Endodermal cell (in vitro differentiated cells): ENCODE results near the gene ASTN1. TPM values are rescaled to one million over a fixed set of nuclear protein-coding genes. Genes with fewer than 3 reads are reported as not detected.
A peak's percentile ranks its signal among the peaks of the same experiment; 100 is the strongest.

Experiments
- DNase-seq: peaks from one replicate; pipeline ENCODE4 v3.0.0-alpha.2; 2017
- H3K27ac ChIP-seq: 2 replicates; pipeline ENCODE4 v1.5.1; 2013; ENCODE audit warnings: mild to moderate bottlenecking, low read depth, low read length, moderate library complexity
- H3K27me3 ChIP-seq: 2 replicates; pipeline ENCODE4 v1.6.1; 2013; ENCODE audit warnings: mild to moderate bottlenecking, low read length, moderate library complexity; ENCODE audit not compliant: insufficient read depth, control insufficient read depth, poor library complexity, severe bottlenecking
- H3K36me3 ChIP-seq: 2 replicates; pipeline ENCODE4 v1.7.0; 2013; ENCODE audit warnings: mild to moderate bottlenecking, low read length, moderate library complexity; ENCODE audit not compliant: control insufficient read depth, insufficient read depth
- H3K4me1 ChIP-seq: one replicate; pipeline ENCODE4 v1.7.0; 2013; ENCODE audit warnings: low read length; ENCODE audit not compliant: control insufficient read depth, insufficient read depth
- H3K4me3 ChIP-seq: 2 replicates; pipeline ENCODE4 v1.5.1; 2013; ENCODE audit warnings: mild to moderate bottlenecking, low read length, moderate library complexity
- H3K9ac ChIP-seq: 2 replicates; pipeline ENCODE4 v1.6.1; 2013; ENCODE audit warnings: mild to moderate bottlenecking, low read length, moderate library complexity; ENCODE audit not compliant: poor library complexity, severe bottlenecking; ENCODE audit errors: extremely low read depth
- H3K9me3 ChIP-seq: 2 replicates; pipeline ENCODE4 v1.6.1; 2013; ENCODE audit warnings: mild to moderate bottlenecking, low read length, moderate library complexity; ENCODE audit not compliant: control insufficient read depth
- H3K27ac Mint-ChIP-seq: 2 replicates; pipeline ENCODE4 v1.8.0; 2020; ENCODE audit warnings: mixed read lengths
- H3K27me3 Mint-ChIP-seq: 2 replicates; pipeline ENCODE4 v1.8.0; 2021; ENCODE audit warnings: mild to moderate bottlenecking, mixed read lengths; ENCODE audit not compliant: insufficient read depth
- H3K36me3 Mint-ChIP-seq: 2 replicates; pipeline ENCODE4 v1.8.0; 2020; ENCODE audit warnings: low read depth, mixed read lengths
- H3K4me1 Mint-ChIP-seq: 2 replicates; pipeline ENCODE4 v1.8.0; 2020; ENCODE audit warnings: mixed read lengths
- H3K4me3 Mint-ChIP-seq: 2 replicates; pipeline ENCODE4 v1.8.0; 2020; ENCODE audit warnings: mild to moderate bottlenecking, moderate library complexity, mixed read lengths
- H3K9me3 Mint-ChIP-seq: 2 replicates; pipeline ENCODE4 v1.8.0; 2020; ENCODE audit warnings: mild to moderate bottlenecking, mixed read lengths
- CTCF ChIP-seq: fragments of 200-600 bp; sonication (generic); conservative IDR thresholded peaks from 2 replicates; pipeline ENCODE4 v1.5.0; 2021; ENCODE audit warnings: antibody characterized with exemption, mild to moderate bottlenecking
- WGBS, 2 experiments: methylation state at CpG; one replicate each; pipeline versions ENCODE4 v1.1.5 to v1.1.7; 2013; ENCODE audit warnings: missing lambda C conversion rate in 2 of 2, mixed read lengths in 1 of 2; ENCODE audit not compliant: insufficient coverage in 1 of 2, insufficient read length in 1 of 2; 5-methylcytosine and 5-hydroxymethylcytosine counted together
- total RNA-seq, 2 donors: library from RNA; stranded (reverse); fragmentation: NEBNext Ultra II Directional in 1 of 2; extraction: Animal tissue kit (Norgen Biotek cat#: 25700) in 1 of 2; gene quantifications; 2 replicates in 1 of 2; 3 replicates in 1 of 2; pipeline ENCODE4 v1.2.1, GENCODE V29; 2021

Gene ASTN1
- total RNA-seq, 2 donors from 2014 or later = 0.31 to 0.70 TPM

- Mint-ChIP-seq H3K27me3 (peaks cover 9% of the 10 kb centered on the region), H3K36me3 (no peaks in the 10 kb centered on the region), H3K27ac (no peak overlapping the region), H3K9me3 (no peaks in the 10 kb centered on the region), H3K4me3 (no peak overlapping the region), H3K4me1 (peaks cover 14% of the 10 kb centered on the region)
- Histone ChIP-seq H3K4me3 (no peak overlapping the region), H3K27ac (no peak overlapping the region), H3K36me3 (no peaks in the 10 kb centered on the region), H3K4me1 (no peaks in the 10 kb centered on the region), H3K9ac (no peak overlapping the region), H3K9me3 (no peaks in the 10 kb centered on the region), H3K27me3 (no peaks in the 10 kb centered on the region)
- no peak for TF ChIP-seq CTCF
- WGBS, 2 experiments = 89 to 100% methylated on average over 3 to 4 of the region's 4 CpGs
- DNase-seq = no peak
Observed at GRCh38 chr1:177133977-177134538, 30.5 kb downstream of the ASTN1 start.

DNA sequence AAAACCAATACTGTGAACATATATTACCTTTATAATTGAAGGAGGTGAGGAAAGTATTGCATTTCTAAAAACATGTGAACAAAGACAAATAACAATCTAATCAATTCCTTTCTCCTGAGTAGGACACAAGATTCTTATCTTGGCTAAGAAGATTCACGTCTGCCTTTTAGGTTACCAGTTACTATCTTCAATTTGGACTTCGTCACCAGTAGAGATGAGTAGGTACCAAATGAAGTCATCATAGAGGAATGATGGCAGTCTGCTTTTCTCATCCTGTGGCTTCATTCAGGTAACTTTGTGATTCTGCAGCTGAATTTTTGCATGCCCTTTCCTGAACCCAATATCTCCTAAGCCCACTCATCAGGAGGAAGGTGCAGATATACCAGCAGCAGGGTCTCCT, 32.4 kb downstream of the ASTN1 start:
- H3K27ac ChIP-seq = no peak overlapping the region
- H3K9ac ChIP-seq = no peak overlapping the region
- DNase-seq = no peak
- 79 to 100% methylated on average over 2 of the region's 2 CpGs for WGBS, 2 experiments
- no peaks in the 10 kb centered on the region for H3K4me1 ChIP-seq
- TF ChIP-seq CTCF = no peak
- Mint-ChIP-seq H3K4me1 (peaks cover 14% of the 10 kb centered on the region), H3K27me3 (peaks cover 9% of the 10 kb centered on the region), H3K9me3 (no peaks in the 10 kb centered on the region), H3K27ac (no peak overlapping the region), H3K36me3 (no peaks in the 10 kb centered on the region), H3K4me3 (no peak overlapping the region)
- H3K9me3 ChIP-seq = no peaks in the 10 kb centered on the region
- H3K36me3 ChIP-seq = no peaks in the 10 kb centered on the region
- H3K4me3 ChIP-seq = no peak overlapping the region
- no peaks in the 10 kb centered on the region for H3K27me3 ChIP-seq

- no peaks in the 10 kb centered on the region for H3K36me3 Mint-ChIP-seq
- peak; percentile 51 for DNase-seq
- no peak overlapping the region for H3K9ac ChIP-seq
- H3K4me1 Mint-ChIP-seq = peaks cover 14% of the 10 kb centered on the region
- no peak overlapping the region for H3K4me3 ChIP-seq
- no peak overlapping the region for H3K27ac ChIP-seq
- H3K9me3 Mint-ChIP-seq = no peaks in the 10 kb centered on the region
- no peaks in the 10 kb centered on the region for H3K36me3 ChIP-seq
- no peak overlapping the region for H3K27ac Mint-ChIP-seq
- no peaks in the 10 kb centered on the region for H3K27me3 ChIP-seq
- no peaks in the 10 kb centered on the region for H3K9me3 ChIP-seq
- H3K4me3 Mint-ChIP-seq = no peak overlapping the region
- 81 to 90% methylated on average over 2 to 4 of the region's 4 CpGs for WGBS, 2 experiments
- TF ChIP-seq CTCF = no peak
- peaks cover 9% of the 10 kb centered on the region for H3K27me3 Mint-ChIP-seq
- H3K4me1 ChIP-seq = no peaks in the 10 kb centered on the region
Observed at GRCh38 chr1:177131723-177132122, 32.8 kb downstream of the ASTN1 start.
